IMR-90 (cell line): ENCODE results near the gene RGS10. TPM values are rescaled to one million over a fixed set of nuclear protein-coding genes. Genes with fewer than 3 reads are reported as not detected.

Experiments used
- ATAC-seq: fragments of 200-7000 bp; cut with Tn5 transposase; 2 replicates; pipeline ENCODE4 v1.9.1; 2020; ENCODE audit warnings: low read depth, mild to moderate bottlenecking, moderate library complexity
- BruUV-seq: library from RNA; stranded (reverse); fragments of 400-500 nt; replicated peaks from 2 replicates; lab custom pipeline; 2021; lab: Mats Ljungman, UMichigan
- CTCF ChIA-PET: fragments of 300-600 bp; formaldehyde crosslinking; extraction: SDS; loops from one replicate; lab custom pipeline; 2021; ENCODE audit warnings: antibody characterized with exemption; lab: Yijun Ruan, JAX
- POLR2A ChIA-PET: fragments of 300-600 bp; sonication (Branson Sonifier 250); formaldehyde crosslinking; loops from one replicate; lab custom pipeline; 2022; ENCODE audit warnings: antibody characterized with exemption; ENCODE audit not compliant: unreplicated experiment; lab: Charles Lee
- DNase-seq: peaks from one replicate; pipeline ENCODE4 v3.0.0; 2013
- H2AFZ ChIP-seq: replicated peaks from 2 replicates; pipeline ENCODE3; 2013; ENCODE audit warnings: low read length, mild to moderate bottlenecking; ENCODE audit not compliant: poor library complexity
- H2AK5ac ChIP-seq: 2 replicates; pipeline ENCODE4 v1.6.1; 2013; ENCODE audit warnings: low read depth, low read length, inconsistent platforms
- H2AK9ac ChIP-seq: replicated peaks from 2 replicates; pipeline ENCODE3; 2013; ENCODE audit warnings: mild to moderate bottlenecking, low read depth, low read length, moderate library complexity; ENCODE audit not compliant: poor library complexity
- H2BK120ac ChIP-seq: 2 replicates; pipeline ENCODE4 v1.6.1; 2013; ENCODE audit warnings: low read depth, low read length, inconsistent platforms
- H2BK15ac ChIP-seq: 3 replicates; pipeline ENCODE4 v1.6.1; 2013; ENCODE audit warnings: low read depth, low read length, inconsistent platforms
- H2BK20ac ChIP-seq: 2 replicates; pipeline ENCODE4 v1.6.1; 2013; ENCODE audit warnings: low read depth, mild to moderate bottlenecking, inconsistent platforms, low read length, moderate library complexity
- H2BK5ac ChIP-seq: 2 replicates; pipeline ENCODE4 v1.6.1; 2013; ENCODE audit warnings: mild to moderate bottlenecking, low read depth, low read length, inconsistent platforms; ENCODE audit not compliant: poor library complexity, severe bottlenecking
- H3K14ac ChIP-seq: replicated peaks from 2 replicates; pipeline ENCODE4 v1.6.1; 2013; ENCODE audit warnings: low read depth, low read length, inconsistent platforms
- H3K18ac ChIP-seq: 2 replicates; pipeline ENCODE4 v1.6.1; 2013; ENCODE audit warnings: low read depth, low read length, control low read depth
- H3K23ac ChIP-seq: 2 replicates; pipeline ENCODE4 v1.6.1; 2013; ENCODE audit warnings: low read depth, low read length, inconsistent platforms
- H3K27ac ChIP-seq: 2 replicates; pipeline ENCODE4 v1.5.1; 2013; ENCODE audit warnings: mild to moderate bottlenecking, control low read depth, low read length; ENCODE audit not compliant: insufficient read depth
- H3K27me3 ChIP-seq: 2 replicates; pipeline ENCODE4 v1.6.1; 2013; ENCODE audit warnings: low read length; ENCODE audit not compliant: control insufficient read depth, insufficient read depth
- H3K36me3 ChIP-seq: 2 replicates; pipeline ENCODE4 v1.6.1; 2013; ENCODE audit warnings: low read length, mixed read lengths; ENCODE audit not compliant: control insufficient read depth, insufficient read depth
- H3K4ac ChIP-seq: 2 replicates; pipeline ENCODE4 v1.6.1; 2013; ENCODE audit warnings: low read depth, low read length, inconsistent platforms
- H3K4me1 ChIP-seq: 2 replicates; pipeline ENCODE4 v1.6.1; 2013; ENCODE audit warnings: low read length, mixed read lengths; ENCODE audit not compliant: control insufficient read depth, insufficient read depth
- H3K4me2 ChIP-seq: 2 replicates; pipeline ENCODE4 v1.6.1; 2013; ENCODE audit warnings: low read depth, mild to moderate bottlenecking, control low read depth, low read length, moderate library complexity
- H3K4me3 ChIP-seq: 2 replicates; pipeline ENCODE4 v1.5.1; 2013; ENCODE audit warnings: low read depth, mild to moderate bottlenecking, control low read depth, low read length, moderate library complexity; ENCODE audit not compliant: insufficient read depth
- H3K56ac ChIP-seq: 2 replicates; pipeline ENCODE4 v1.6.1; 2013; ENCODE audit warnings: low read length, inconsistent platforms; ENCODE audit not compliant: insufficient read depth; ENCODE audit errors: extremely low read depth
- H3K79me1 ChIP-seq, 2 experiments: 2 replicates each; pipeline ENCODE4 v1.6.1; 2013; ENCODE audit warnings: low read length in 2 of 2, inconsistent platforms in 1 of 2, low read depth in 1 of 2
- H3K9ac ChIP-seq: 2 replicates; pipeline ENCODE4 v1.6.1; 2013; ENCODE audit warnings: low read depth, low read length, control low read depth
- H3K9me1 ChIP-seq: 2 replicates; pipeline ENCODE4 v1.6.1; 2013; ENCODE audit warnings: low read length, inconsistent platforms; ENCODE audit not compliant: insufficient read depth
- H3K9me3 ChIP-seq: 2 replicates; pipeline ENCODE4 v1.6.1; 2013; ENCODE audit warnings: low read length; ENCODE audit not compliant: control insufficient read depth, insufficient read depth
- H4K20me1 ChIP-seq: 2 replicates; pipeline ENCODE4 v1.6.1; 2013; ENCODE audit warnings: low read length, inconsistent platforms; ENCODE audit not compliant: insufficient read depth
- H4K5ac ChIP-seq: 2 replicates; pipeline ENCODE4 v1.6.1; 2013; ENCODE audit warnings: mild to moderate bottlenecking, low read depth, low read length, control low read depth
- H4K8ac ChIP-seq, 2 experiments: 2 replicates each; pipeline ENCODE4 v1.6.1; 2013; ENCODE audit warnings: low read depth in 2 of 2, low read length in 2 of 2, control low read depth in 1 of 2, inconsistent platforms in 1 of 2
- H4K91ac ChIP-seq: 2 replicates; pipeline ENCODE4 v1.6.1; 2013; ENCODE audit warnings: low read depth, low read length, inconsistent platforms; ENCODE audit not compliant: insufficient read depth
- BHLHE40 ChIP-seq: fragments of 150-350 bp; IDR thresholded peaks from 2 replicates; pipeline ENCODE4 v1.6.1; 2016; ENCODE audit warnings: mild to moderate bottlenecking, low read depth, low read length
- CEBPB ChIP-seq: IDR thresholded peaks from 2 replicates; pipeline ENCODE4 v1.6.1; 2012; ENCODE audit warnings: low read depth, low read length, improper control_type of control experiment
- FOS ChIP-seq: fragments of 150-350 bp; IDR thresholded peaks from 2 replicates; pipeline ENCODE4 v1.6.1; 2016; ENCODE audit warnings: low read depth, low read length
- MAZ ChIP-seq: IDR thresholded peaks from 2 replicates; pipeline ENCODE4 v1.6.1; 2012; ENCODE audit warnings: low read depth, mild to moderate bottlenecking, low read length, improper control_type of control experiment, moderate library complexity, borderline replicate concordance
- MXI1 ChIP-seq: IDR thresholded peaks from 2 replicates; pipeline ENCODE4 v1.6.1; 2012; ENCODE audit warnings: low read depth, mild to moderate bottlenecking, low read length, moderate library complexity, borderline replicate concordance
- NFE2L2 ChIP-seq: fragments of 150-350 bp; IDR thresholded peaks from 2 replicates; pipeline ENCODE4 v1.6.1; 2016; ENCODE audit warnings: low read depth, mild to moderate bottlenecking, low read length
- RAD21 ChIP-seq: IDR thresholded peaks from 2 replicates; pipeline ENCODE4 v1.6.1; 2012; ENCODE audit warnings: low read length, improper control_type of control experiment
- RCOR1 ChIP-seq: IDR thresholded peaks from 2 replicates; pipeline ENCODE4 v1.6.1; 2012; ENCODE audit warnings: mild to moderate bottlenecking, low read length, improper control_type of control experiment; ENCODE audit not compliant: insufficient replicate concordance
- RFX5 ChIP-seq: IDR thresholded peaks from 2 replicates; pipeline ENCODE4 v1.8.0; 2012; ENCODE audit warnings: low read depth, mild to moderate bottlenecking, low read length, moderate library complexity
- WGBS, 2 experiments: methylation state at CpG; one replicate each; pipeline versions ENCODE4 v1.1.5 to v1.1.7; 2013; ENCODE audit warnings: missing lambda C conversion rate in 2 of 2; ENCODE audit not compliant: insufficient read length in 1 of 2; ENCODE audit errors: extremely low coverage in 2 of 2; 5-methylcytosine and 5-hydroxymethylcytosine counted together
- dilution Hi-C: fragments of 300-500 bp; cut with HindIII; formaldehyde crosslinking; loops from one replicate; pipeline ENCODE4 v1.14.3; 2018; ENCODE audit warnings: low sequenced_read_pairs; ENCODE audit not compliant: unreplicated experiment
- in situ Hi-C: fragments of 300-500 bp; cut with MboI; formaldehyde crosslinking; loops from 3 replicates; pipeline ENCODE4 v1.14.3; 2019; ENCODE audit warnings: low sequenced_read_pairs, inconsistent platforms, mixed read lengths
- intact Hi-C: fragments of 100-400 bp; cut with micrococcal nuclease; formaldehyde crosslinking; loops from 2 replicates; pipeline ENCODE4 v1.10.0; 2022
- polyA plus RNA-seq, 3 experiments: library from polyadenylated mRNA; depleted of rRNA; stranded (reverse); fragments of >200 nt; gene quantifications; 2 replicates each; pipeline ENCODE4 v1.2.3, GENCODE V29; 2012; ENCODE audit warnings: low replicate concordance in 1 of 3
- total RNA-seq: library from RNA; depleted of rRNA; stranded (reverse); fragments of >200 nt; gene quantifications from 2 replicates; pipeline ENCODE4 v1.2.3, GENCODE V29; 2012

RGS10 gene
- total and polyA plus RNA-seq, 2 of the 4 experiments (the other 2 are of a cell fraction) = 35.3 to 89.7 TPM

GRCh38 chr10:119511828-119512515 is 30.5 kb downstream of the RGS10 start:
- WGBS, 2 experiments = 81% methylated on average over 12 of the region's 19 CpGs; no CpG with 5 or more reads in 1 of the 2 experiments
- no peak overlapping the region for H2BK120ac ChIP-seq
- no peak overlapping the region for H3K56ac ChIP-seq

More at GRCh38 chr10:119511828-119512515, 30.5 kb downstream of the RGS10 start:
- DNase-seq (no peak), ATAC-seq (no peak)
- no peaks in the 10 kb centered on the region for H3K27me3 ChIP-seq
- H3K4me2 ChIP-seq = no peak overlapping the region
- no peaks in the 10 kb centered on the region for H3K9me3 ChIP-seq
- H3K9ac ChIP-seq = no peak overlapping the region
- H3K4ac ChIP-seq = no peak overlapping the region
- no peak overlapping the region for H2AK9ac ChIP-seq
- peaks cover 6% of the 10 kb centered on the region for H4K20me1 ChIP-seq
- POLR2A ChIA-PET = no interaction called here
- peaks cover 11 to 21% of the 10 kb centered on the region in 2 experiments for H3K79me1 ChIP-seq
- no peak overlapping the region for H4K8ac ChIP-seq
- no peak overlapping the region for H2AFZ ChIP-seq
- H2BK20ac ChIP-seq = no peak overlapping the region
- H3K27ac ChIP-seq = no peak overlapping the region
- H3K36me3 ChIP-seq = peaks cover 65% of the 10 kb centered on the region
- no peak overlapping the region for H3K23ac ChIP-seq
- CTCF ChIA-PET = no interaction called here
- in situ Hi-C loops = no loop called here
- H2BK5ac ChIP-seq = no peak overlapping the region
- H3K14ac ChIP-seq = no peak overlapping the region
- H3K4me3 ChIP-seq = no peak overlapping the region
- H2AK5ac ChIP-seq = no peak overlapping the region
- H3K9me1 ChIP-seq = peaks cover 16% of the 10 kb centered on the region
- no peak overlapping the region for H4K5ac ChIP-seq
- H2BK15ac ChIP-seq = no peak overlapping the region
- TF ChIP-seq MAZ = no peak
- no peak for TF ChIP-seq MXI1
- TF ChIP-seq RCOR1 = no peak
- no peak for TF ChIP-seq BHLHE40
- TF ChIP-seq RAD21 = no peak
- TF ChIP-seq RFX5 = no peak
- no peak for TF ChIP-seq NFE2L2
- no peak for TF ChIP-seq FOS
- TF ChIP-seq CEBPB = no peak
- no TSS peak for BruUV-seq
- H3K18ac ChIP-seq = no peak overlapping the region
- intact Hi-C loops = no loop called here
- no peak overlapping the region for H4K91ac ChIP-seq
- H3K4me1 ChIP-seq = peaks cover 3% of the 10 kb centered on the region
- dilution Hi-C loops = no loop called here
